Measurements from ENCODE around the gene CELF4.

The CELF4 gene

DNA sequence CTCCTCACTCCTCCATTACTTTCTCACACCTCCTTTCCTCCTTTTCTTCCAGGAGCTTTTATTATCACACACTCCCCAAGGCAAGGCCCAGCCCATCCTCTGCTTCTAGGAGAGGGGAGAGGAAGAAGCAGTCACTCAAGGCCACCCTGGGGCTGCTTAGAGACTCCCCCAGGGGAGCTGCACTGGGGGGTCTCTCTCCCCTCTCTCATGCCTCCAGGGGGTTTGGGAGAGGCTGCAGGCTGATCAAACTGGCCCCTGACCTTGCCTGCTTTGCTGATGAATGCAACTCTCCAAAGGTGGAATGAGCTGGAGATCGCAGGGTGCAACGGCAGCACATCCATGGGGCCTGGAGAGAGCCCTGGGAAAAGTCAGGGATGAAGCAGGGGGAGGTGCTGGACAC, 216.9 kb downstream of the CELF4 start:
- no peak for DNase-seq (ENCODE audit: low read depth)

DNA sequence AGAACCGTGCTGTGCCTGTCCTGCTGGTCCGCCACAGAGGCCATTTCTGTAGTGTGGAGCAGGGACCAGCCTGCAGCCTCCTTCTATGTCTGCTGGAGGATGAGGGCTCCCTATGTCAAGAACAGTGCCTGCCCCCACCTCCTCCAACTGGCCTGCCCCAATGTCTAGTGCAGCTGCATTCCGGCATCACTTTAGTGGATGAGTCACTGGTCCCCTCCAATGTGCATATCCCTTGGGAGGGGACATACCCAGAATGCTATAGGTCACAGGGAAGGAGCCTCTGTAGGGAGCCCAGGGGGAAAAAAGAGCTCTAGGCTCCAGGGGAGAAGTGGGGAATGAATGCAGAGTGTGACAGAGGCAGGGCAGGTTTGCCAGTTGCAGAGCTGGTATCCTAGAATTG, 219.6 kb downstream of the CELF4 start:
- no peak for DNase-seq (ENCODE audit: low read depth)

DNA sequence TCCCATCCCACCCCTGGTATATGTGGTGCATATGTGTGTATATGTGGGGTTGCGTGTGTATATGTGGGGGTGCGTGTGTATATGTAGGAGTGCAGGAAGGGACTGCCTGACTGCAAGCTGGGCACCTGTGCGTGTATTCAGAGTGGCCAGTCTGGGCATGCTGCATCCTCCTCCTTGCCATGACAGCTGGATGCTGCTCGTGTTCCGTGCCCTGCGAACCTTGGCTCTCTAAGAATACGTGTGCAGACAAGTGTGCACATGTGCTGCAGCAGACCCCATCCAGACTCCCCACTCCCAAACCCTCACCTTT, 222.1 kb downstream of the CELF4 start:
- no peak for DNase-seq (ENCODE audit: low read depth)

DNA sequence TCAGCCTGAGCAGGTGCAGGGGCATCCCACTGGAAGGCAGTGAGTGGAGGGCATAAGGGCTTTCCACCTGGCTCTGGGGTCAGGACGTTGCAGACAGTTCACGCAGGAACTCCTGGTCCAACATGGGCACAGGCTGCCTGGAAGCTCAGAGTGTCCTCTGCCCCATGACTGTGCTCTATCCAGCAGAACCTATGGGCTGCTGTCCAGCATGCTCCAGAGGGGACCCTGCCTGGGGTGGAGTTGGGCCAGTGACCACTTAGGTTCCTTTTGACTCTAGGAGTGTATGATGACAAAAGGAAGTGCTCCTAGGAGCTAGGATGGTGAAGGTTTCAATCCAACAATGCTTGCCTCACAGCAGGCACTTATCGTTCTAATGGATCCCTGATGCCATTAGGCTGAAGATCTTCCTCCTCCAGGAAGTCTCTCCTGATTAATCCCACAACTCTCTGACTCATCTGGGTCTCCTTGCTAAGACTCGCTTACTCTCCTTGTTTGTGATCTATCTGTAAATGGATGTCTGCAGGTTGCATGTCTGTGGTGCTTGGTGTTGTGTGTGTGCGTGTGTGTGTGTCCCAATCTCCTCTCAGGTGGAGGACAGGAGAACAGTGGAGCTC, 224.0 kb downstream of the CELF4 start:
- DNase-seq (ENCODE audit: low read depth): no peak

DNA sequence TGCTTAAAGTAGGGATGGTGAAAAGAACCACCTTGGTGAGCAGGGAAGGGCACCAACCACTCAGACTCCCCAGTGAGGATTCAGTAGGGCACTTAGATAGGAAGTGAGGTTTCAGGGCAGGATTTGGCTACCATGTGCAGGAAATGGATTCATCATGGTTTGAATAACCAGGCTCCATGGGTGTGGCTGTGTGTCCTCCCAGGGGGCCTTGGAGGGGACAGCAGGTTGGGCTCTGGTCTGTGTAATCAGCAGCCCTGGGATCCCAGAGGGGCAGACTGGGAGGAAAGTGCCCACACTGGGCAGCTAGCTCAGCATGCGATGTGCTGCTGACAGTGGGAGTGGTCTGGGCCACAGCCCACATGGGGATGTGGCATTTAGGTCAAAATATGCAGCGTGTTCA, 224.6 kb downstream of the CELF4 start:
- DNase-seq (ENCODE audit: low read depth): no peak

DNA sequence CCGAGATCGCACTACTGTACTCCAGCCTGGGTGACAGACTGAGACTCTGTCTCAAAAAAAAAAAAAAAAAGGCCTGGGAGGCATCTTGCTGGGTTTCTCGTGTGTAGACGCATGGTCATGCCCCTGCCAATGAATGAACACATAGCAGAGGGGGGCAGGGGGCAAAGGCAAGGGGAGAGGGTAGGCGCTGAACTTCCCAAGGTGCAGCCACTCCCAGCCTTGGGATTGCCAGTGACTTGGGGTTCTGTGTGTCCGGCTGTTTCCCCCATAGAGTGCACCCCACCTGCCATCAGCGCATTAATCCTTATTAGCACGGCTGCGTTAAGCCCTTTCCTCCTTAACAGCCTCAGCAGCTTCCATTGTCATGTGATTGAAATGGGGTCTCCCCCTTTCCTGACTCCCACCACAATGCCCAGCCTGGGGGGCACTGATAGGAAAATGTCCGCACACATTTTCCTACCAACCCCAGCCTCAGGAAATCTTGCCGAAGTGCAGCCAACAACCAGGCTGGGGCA, 225.8 kb downstream of the CELF4 start:
- DNase-seq (ENCODE audit: low read depth): no peak

DNA sequence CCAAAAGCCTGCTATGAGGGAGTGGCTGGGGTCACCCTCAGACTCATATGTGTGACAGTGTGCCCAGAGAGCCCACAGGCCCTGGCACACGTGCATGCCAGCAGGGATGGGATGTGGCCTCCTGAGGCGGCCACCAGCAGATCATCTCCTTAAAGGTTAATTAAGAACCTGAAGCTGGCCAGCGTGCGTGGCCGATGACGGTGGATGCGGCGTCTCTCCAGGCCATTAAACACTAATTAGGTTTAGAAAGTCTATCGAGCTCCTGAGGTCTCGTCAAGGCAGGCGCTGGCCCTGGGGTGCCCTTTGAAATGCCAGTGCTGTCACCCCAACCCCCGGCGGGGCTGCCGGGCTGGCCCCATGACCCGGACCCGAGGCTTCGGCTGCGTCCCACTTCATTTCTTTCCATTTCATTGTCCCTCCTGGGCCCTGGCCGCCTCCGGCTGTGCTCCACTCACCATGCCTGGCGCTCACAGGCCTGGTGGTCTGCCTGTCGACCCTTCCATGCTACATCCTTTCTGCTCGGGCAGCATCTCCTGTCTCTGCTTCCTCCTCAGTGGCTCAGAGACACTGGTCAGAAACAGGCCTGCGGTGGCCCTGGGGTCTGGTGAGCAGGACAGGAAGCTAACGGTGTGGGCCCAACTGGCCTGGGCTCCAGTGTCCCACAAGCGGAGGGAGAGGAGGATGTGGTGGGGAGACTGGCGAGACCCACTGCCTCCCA, 228.9 kb downstream of the CELF4 start:
- no peak for DNase-seq (ENCODE audit: low read depth)

DNA sequence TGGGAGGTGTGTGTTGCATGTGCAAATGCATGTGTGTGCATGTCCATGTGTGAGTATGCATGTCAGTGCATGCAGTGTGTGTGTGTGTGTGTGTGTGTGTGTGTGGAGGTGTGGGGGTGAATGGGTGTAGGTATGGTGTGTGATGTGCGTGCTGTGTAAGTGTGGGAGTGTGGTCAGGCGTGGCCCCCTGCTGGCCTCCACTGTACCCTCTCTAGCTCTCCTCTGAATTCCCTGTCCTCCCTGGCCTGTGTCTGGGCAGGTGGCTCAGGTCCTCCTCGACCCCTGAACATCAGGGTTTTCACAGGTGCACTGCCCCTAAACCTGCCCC, 230.2 kb downstream of the CELF4 start:
- no peak for DNase-seq (ENCODE audit: low read depth)

DNA sequence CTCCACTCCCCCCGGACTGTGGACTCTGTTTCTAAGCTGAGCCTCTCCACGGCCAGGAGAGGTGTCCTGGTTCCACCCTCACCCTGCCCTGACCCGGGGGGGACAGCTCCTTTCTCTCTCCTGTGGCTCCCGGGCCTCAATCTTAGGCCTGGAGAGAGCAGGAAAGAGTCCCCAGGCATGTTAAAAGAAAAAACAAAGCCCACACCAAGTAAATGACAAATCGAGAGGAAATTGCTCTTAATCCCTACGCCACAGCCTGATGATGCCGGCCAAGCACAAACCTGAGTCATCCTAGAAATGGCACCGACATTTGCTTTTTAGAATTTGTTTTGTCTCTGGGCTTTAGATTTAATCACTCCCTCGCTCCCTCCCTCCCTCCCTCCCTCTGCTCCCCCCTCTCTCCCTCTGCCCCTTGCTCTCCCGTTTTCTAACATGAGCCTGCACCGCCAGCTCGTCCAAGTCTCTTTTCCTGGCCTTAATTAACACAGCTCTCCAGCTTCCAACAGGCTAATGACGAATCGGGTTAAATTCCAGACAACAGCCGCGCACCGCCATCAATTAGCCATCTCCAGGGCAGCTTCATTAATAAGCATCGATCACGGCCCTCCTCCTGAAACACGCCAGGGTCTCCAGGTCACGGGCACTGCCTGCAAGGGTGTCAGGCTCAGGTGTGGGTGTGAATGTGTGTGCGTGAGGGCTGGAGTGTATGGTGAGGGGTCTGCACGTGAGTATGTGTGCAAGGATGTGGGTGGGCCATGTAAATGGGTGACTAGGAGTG, 230.8 kb downstream of the CELF4 start:
- no peak for DNase-seq (ENCODE audit: low read depth)

DNA sequence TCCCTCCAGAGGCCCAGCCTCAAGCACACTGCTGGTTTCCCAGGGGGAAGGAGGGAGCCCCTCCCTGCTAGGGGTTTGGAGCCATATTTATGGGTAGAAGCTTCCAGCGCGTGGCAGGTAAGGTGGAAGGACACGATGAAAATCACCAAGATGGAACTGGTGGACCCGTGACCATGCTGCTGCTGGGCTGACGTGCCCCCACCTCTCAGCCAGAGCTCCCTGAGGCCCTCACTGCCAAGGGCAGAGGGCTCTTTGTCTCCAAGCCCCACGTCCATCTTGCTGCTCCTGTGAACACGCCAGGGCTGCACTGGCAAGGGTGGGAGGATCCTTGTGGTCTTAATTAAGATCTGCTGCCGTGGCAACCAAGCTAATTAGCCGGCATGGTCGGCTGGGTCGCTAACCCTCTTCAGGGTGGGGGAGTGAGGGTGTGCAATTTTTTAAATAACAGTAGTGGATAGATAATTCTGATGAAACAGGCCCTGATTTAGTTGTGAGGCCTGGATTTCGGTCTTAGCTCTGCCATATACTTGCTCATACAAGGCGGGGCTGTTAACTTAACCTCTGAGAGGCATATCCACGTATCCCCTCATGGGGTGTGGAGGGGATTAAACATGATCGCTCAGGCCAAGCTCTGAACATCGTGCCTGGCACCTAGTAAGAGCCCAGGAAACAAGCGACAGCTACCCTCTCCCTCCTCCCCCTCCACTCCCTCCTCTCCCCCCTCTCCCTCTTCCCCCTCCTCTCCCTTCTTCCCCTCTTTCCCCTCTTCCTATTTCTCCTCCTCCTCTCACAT, 232.8 kb downstream of the CELF4 start:
- DNase-seq (ENCODE audit: low read depth): no peak

DNA sequence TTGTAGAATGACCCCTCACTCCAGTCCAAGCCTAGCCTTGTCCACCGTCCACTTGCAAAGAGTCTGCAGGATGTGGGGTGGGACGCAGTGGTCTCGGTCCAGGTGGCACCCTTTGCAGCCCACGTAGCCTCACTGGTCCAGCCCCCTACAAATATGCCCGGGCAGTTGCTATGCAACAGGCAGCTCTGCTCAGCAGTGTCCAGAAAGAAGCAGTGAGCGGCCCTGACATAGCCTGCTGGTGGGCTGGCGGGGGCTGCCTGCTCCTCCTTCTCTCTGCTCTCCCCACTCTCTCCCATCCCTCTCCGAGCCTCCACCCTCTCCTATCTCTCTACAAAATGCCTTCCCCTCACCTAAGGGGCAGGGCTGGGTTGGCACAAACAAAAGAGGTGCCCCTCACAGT, 233.4 kb downstream of the CELF4 start:
- DNase-seq (ENCODE audit: low read depth): no peak

DNA sequence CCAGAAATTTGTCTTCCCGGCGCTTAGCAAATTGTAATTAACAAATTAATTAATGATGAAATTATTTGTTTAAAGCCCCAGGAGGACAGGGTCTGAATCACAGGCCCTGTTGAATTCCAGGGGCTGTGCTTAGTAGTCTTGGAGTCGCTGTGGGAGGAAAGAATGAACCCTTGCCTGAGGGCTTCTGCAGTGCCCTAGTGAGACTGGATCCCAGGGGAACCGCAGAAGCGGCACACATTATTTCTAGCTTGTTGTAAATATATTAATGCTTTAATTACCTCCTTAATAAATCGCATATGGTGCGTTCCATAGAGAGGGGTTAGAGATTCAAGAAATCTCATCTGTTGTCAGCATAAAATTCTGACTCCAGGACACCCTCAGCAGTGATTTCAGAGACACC, 235.4 kb downstream of the CELF4 start:
- DNase-seq (ENCODE audit: low read depth): no peak

DNA sequence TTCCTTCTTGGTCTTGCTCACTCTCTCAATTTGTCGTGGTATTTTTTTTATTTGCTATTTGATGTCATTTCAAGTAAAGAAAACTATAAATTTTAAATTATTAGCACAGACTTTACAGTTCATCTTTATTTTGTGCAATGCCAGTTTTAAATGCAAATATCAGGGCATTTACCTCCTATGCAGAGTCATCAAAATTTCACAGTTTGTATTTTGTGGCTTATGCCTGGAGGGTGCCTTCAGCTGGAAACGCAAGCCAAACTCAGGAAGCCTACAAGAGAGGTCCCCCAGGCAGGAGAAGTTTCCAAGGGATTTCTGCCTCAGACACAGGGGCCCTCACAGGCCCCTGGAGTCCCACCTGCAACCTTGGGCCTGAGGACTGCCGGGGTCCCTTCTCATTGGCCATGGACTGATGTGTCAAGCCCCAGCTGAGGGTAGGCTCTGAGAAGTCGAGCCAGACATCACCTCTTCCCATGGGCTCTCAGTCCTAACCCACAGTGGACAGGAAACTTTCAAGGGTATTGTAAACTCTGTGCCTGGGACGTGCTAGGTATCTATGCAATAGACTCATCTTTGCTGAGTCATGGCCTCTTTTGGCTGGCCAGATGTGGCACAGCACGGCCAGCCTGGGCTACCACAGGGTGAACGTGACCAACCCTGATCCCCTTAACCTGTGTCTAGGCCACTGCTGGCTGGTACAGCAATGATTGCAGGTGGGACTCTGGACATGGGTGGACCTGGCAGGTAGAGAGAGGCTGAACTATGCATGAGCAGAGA, 236.5 kb downstream of the CELF4 start:
- no peak for DNase-seq (ENCODE audit: low read depth)

DNA sequence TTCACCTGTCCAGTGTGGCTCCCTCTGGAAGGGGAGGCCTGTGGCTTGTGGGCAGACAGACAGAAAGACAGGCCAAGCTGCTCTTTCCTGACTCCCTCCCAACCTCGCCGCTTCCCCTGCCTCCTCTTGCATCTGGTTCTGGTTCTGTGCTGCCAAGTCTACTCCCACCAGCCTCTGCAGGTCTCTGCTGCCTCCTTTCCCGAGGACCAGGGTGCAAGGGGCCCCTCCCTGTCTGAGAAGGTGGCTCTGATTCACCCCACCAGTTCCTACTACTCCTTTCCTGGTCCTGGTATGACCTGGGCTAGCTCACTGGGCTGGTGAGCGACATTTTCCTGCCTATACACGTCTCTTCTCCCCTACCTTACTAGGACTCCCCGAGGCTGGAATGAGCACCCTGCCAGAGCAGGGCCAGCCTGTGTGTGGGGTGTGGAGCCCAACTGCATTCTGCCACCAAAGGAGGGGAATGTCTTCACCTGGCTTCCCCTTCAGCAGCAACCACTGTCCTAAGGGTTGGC, 238.5 kb downstream of the CELF4 start:
- DNase-seq (ENCODE audit: low read depth): no peak

DNA sequence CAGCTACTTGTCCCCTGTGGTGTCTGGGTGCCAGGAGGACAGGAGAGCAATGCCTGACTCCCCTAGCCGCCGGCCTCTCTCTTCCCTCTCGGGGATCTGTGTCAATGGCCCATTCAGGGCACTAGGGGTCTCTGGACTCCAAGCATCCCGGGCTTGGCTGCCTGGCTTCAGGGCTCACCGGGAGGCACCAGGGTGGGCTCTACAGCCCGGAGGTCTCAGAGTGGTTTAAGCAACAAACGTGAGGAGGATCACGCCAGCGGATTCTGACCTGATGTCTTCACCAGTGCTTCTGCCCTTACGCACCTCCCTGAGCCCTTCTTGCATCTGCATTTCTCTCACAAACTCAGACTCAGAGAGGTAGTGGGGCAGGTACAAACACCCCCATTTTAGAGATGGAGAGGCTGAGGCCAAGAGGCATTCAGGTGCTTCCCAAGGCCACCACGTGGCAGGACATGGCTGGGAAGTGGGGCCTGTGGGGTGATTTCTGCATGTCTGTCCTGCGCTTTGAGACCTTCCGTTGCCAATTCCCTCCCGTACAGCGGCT, 243.0 kb downstream of the CELF4 start:
- peak; percentile 2 for DNase-seq (ENCODE audit: low read depth)

DNA sequence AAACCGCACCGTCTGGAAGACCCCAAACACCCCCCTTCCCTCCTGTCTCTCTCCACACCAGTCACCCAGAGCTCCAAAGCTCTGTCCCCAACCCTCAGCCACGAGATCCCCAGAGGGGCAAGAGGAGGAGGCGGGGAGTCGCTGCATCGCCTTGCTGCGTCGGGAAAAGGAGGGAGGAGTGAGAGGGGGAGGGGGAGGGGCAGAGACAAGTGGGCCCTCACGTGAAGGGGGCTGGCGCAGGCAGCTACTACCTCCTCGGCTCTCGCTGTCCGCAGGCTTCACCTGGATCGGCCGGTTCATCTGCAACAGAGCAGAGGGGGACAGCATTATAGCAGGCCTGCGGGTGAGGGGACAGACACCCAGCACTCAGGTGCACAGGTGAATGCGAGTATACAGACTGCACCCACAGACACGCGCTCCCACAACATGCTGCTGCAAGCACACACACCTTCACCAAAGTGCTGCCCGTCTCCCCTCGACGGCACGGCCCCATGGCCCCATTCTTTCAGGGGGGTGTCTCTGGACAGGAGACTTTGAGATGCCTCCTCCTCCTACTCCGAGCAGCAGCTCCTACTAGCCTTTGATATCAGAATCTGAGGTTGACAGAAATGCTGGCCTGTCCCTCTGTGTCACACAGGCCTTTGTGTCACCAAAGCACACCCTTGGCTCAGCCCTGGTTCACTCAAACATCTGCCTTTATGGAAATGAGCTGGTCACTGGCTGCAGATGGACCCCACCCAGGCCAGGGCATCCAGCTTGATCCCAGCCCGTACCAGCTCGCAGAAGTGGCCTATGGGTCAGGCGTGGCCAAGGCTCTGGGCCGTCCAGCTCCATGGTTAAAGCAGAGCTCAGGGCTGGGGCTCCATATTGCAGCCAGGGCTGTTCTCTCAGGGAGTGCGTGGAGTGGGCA, 243.8 kb downstream of the CELF4 start:
- no peak for DNase-seq (ENCODE audit: low read depth)

DNA sequence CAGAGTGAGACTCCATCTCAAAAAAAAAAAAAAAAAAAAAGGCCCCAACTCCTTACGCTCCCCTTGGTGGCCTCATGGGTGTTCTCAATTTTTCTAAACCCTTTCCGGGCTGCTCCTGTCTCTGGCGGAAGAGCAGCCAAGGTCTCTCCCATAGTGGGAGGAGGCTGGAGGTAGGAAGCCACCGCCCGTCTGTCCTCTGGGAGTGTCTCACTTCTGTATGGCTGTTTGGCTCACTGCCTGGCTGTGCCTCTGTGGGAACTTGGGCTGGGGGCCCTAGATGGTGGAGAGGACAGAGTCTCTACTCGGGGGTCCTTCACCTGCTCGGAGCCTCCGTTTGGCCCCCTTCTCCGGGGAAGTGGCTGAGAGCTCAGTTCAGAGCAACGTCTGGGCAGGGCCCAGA, 245.3 kb downstream of the CELF4 start:
- DNase-seq (ENCODE audit: low read depth): no peak

DNA sequence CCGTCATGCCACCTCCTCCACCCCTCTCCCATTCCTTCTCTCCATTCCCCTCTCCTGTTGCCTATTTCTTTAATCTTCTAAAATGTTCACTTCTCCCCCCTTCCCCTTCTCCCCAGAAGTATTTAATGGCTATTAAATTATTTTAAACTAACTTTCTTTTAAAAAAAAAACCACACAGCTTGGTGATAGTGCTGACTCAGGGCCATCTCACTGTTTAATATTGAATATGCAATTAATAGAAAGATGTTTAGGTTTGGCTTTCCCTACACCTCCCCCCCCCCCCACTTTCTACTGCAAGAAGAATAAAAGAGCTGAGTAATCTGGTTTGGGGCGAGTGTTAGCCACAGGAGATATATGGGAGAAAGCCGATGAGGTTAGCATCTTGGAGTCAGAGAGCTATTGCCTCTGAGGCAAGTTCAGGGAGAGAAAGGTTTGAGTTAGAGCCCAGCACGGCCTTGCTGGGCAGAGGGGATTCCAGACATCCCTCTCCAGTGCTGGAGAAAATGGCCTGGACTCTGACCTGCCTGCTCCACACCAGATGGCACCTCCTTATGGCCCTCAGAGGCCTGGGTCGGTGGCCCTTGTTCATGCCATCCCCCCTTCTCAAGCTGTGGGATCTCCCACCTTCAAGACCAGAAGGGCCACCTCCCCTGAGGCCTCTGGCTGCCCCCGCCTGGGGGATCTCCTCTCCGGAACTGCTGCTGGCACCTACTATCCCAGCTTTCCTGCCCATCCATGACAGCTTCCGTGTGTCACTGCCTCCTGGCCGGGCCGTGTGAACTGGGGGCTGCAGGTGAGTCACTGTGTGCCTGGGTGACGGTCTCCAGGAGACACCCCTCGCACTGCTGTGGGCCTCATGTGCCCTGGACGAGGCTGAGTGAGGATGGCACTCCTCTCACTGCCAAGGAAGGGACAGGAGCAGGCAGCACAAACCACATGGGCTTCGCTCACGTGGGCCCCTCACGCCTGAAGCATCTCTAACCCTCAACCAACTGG, 246.9 kb downstream of the CELF4 start:
- DNase-seq (ENCODE audit: low read depth): no peak

DNA sequence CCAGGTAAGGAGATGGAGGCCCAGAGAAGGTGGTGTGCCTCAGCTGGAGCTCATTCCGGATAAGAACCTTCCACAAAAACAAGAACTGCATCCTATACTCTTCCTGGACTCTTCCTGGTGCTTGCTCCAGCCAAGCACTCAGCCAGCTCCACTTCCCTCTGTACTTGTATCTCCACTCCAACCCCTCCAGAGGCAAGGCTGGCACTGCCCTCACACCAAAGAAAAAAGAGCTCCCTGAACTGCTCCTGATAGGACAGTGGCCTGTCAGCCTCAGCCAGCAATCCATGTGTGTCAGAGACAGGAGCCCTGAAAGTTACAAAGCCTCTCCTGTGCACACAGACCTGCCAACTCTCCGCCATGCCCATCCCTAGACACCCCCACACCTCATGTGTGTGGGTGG, 248.1 kb downstream of the CELF4 start:
- DNase-seq (ENCODE audit: low read depth): no peak
